ES-I3 (cell line): ENCODE results near the gene RABGAP1L.

Experiments used
- H3K36me3 ChIP-seq: 2 replicates; pipeline ENCODE4 v1.6.1; 2013; ENCODE audit warnings: mild to moderate bottlenecking, low read length, control low read depth, moderate library complexity; ENCODE audit not compliant: insufficient read depth
- H3K4me1 ChIP-seq: 2 replicates; pipeline ENCODE4 v1.6.1; 2013; ENCODE audit warnings: mild to moderate bottlenecking, control low read depth, low read length; ENCODE audit not compliant: insufficient read depth
- H3K9ac ChIP-seq: 2 replicates; pipeline ENCODE4 v1.6.1; 2013; ENCODE audit warnings: low read depth, mild to moderate bottlenecking, low read length, moderate library complexity
- H3K9me3 ChIP-seq: 2 replicates; pipeline ENCODE4 v1.6.1; 2013; ENCODE audit warnings: mild to moderate bottlenecking, low read length, moderate library complexity; ENCODE audit not compliant: control insufficient read depth, insufficient read depth

RABGAP1L gene

DNA sequence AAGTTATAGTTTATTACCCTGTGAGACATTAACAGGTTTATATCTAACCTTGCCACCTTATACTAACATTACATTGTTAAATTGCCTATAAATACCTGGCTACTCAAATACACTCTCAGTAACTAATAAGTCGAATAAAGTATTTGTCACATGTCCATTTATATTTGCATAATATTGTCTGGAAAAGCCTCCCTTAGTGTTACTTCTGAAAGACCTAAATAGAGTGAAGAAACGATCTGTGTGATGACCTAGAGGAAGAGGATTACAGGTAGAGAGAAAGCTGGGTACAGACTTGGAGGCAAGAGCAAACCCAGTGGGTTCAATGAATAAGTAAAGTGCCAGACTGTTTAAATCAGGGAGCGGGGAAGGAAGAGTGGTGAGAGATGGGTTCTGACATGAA, 837.7 kb downstream of the RABGAP1L start:
- Histone ChIP-seq H3K4me1 (peaks cover 4% of the 10 kb centered on the region; the same call in 1 of the 2 replicates), H3K9me3 (no peaks in the 10 kb centered on the region), H3K36me3 (no peaks in the 10 kb centered on the region), H3K9ac (no peak overlapping the region)

DNA sequence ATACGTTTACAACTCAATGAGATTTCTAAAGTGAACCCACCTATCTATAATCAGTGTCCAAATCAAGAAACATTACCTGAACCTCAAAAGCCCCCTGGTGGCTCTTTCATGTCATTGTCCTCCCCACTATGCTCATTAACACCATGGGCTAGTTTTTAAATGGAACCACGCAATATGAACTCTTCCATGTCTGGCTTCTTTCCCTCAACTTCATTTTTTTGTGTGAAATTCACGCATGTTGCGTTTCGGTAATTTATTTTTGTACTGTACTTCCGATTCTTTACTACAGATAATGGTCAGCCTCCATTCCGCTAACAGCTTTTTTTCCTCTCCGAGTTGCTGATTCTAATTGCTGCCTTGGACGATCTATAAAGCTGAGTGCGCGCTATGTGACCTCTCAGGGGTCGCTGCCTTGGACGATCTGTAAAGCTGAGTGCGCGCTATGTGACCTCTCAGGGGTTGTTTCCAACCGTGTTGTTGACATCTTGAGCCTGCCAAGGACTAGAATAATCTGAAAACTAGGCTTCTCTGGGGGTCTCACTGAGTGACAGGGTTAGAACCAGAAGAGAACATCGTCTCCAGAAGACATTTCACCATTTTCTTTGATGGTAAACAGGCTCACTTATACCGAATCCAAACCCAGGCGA, 839.4 kb downstream of the RABGAP1L start:
- Histone ChIP-seq H3K4me1 (peaks cover 10% of the 10 kb centered on the region), H3K36me3 (no peaks in the 10 kb centered on the region), H3K9me3 (no peaks in the 10 kb centered on the region), H3K9ac (peak overlapping the region; percentile 91)

DNA sequence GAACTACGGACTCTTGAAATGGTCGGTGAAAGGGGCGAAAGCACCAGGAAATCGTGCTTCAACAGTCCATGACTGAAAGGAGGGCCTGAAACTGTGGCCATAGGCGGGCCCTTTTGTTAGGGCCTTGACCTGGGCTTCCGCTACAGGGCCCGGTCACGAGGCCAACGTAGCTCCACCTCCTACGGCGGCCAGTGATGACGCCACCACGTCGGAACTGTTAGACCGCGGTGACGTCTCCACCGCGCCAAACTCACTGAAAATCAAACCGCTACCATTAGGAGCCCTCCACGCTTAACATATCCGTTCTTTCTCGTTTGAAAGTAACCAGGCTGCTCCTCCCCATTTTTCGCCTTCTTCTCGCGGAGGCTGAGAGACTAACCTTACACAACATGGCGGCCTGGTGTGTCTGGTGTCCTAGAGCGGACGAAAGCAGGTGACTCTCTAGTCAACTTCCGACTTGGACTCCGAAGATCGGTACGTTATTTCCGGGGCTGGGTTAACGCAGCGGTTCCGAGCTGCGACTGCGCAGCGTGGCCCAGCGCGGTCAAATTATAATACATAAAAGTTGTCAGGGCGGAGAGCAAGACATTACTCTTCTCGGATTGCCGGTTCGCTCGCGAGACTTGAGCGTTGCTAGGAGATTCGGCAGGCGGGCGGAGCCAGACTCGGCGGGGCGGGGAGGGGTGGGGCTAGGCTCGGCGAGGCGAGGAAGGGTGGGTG, 840.1 kb downstream of the RABGAP1L start:
- Histone ChIP-seq H3K9ac (peak overlapping the region; percentile 91), H3K4me1 (peaks cover 10% of the 10 kb centered on the region), H3K36me3 (no peaks in the 10 kb centered on the region), H3K9me3 (no peaks in the 10 kb centered on the region)

DNA sequence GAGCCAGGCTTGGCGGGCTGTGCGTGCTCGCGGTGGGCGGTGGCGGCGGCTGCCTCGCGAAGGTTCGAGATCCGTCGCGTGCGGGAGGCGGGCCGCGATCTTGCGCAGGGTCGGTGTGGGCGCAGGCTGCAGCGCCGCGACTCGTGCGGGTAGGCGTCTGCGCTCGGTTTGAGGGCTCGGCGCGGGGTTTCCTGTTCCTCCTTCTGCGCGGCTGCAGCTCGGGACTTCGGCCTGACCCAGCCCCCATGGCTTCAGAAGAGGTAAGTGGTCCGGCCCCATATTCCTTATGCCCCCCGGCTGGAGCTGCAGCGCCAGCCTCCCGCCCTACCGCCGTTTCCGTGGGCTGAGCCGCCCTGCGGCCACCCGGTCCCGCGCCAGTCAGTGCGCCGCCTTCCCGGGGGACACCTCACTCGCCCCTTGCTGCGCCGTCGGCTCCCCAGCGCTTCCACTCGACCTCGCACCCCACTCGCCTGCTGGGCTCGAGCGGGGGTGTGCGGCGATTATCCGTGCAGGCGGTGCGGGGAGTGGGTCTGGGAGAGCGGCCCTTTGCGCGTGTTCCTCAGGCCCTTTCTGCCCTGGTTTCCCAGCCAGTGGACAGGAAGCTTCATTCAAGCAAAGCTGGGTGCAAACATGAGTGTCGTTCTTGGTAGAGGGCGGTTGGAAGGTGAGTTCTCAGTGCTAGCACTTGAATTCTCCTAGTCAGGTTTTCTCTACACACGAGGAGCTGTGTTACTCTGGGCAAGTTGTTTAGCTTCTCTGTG, 840.8 kb downstream of the RABGAP1L start, which contains the start of gene CACYBP:
Gene CACYBP, plus strand, starts transcription at position 12 of the 761 bp plus-strand sequence. Its CDS starts 234 bp downstream, at position 246.
- Histone ChIP-seq H3K9ac (peak within 1 kb of the TSS; percentile 91), H3K9me3 (no peaks in the 10 kb centered on the region), H3K4me1 (peaks cover 10% of the 10 kb centered on the region), H3K36me3 (peaks cover 1% of the 10 kb centered on the region; the same call in 1 of the 2 replicates)

DNA sequence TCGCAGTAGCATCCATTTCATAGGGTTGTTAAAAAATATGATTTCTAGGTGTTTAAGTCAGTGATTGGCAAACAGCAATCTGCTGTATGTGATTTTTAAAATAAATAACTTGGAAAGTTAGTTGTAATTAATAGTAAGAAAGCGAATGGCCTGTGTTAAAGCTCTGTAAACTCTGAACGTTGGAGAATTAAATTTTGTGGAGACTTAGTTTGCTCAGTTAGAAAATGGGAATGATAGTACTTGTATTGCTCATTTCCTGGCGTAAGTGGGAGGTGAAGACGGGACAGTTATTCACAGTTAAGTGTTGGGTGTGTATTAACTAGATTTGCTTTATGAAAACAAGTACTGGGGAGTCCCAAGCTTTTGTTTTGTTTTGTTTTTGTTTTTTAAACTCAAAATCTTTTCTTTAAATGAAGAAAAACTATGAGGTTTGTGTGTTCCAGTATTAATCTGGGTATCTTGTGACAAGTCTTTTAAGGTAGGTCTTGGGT, 841.4 kb downstream of the RABGAP1L start:
- peaks cover 10% of the 10 kb centered on the region for H3K4me1 ChIP-seq

DNA sequence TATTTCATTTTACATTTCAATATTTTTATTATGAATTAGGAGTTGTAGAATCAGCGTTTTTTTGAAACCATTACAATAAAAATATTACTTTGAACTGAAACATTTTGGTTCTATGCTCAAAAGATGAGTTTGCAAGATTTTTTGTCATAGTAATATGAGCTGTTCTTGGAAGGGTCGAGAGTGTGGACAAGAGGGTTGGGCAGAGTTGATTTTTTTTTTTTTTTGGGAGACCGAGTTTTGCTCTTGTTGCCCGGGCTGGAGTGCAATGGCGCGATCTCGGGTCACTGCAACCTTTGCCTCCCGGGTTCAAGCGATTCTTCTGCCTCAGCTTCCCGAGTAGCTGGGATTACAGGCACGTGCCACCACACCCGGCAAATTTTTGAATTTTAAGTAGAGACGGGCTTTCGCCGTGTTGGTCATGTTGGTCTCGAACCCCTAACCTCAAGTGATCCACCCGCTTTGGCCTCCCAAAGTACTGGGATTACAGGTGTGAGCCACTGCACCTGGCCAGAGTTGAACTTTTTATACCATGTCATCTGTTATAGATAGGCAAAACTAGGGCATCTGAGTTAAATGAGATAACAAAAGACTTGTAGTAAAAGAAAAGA, 843.7 kb downstream of the RABGAP1L start:
- H3K36me3 ChIP-seq = peaks cover 13% of the 10 kb centered on the region
- H3K4me1 ChIP-seq = peaks cover 10% of the 10 kb centered on the region

More for the DNA sequence above, 841.4 kb downstream of the RABGAP1L start:
- peaks cover 6% of the 10 kb centered on the region; the same call in 1 of the 2 replicates for H3K36me3 ChIP-seq
- peak overlapping the region; percentile 91 for H3K9ac ChIP-seq
- no peaks in the 10 kb centered on the region for H3K9me3 ChIP-seq

DNA sequence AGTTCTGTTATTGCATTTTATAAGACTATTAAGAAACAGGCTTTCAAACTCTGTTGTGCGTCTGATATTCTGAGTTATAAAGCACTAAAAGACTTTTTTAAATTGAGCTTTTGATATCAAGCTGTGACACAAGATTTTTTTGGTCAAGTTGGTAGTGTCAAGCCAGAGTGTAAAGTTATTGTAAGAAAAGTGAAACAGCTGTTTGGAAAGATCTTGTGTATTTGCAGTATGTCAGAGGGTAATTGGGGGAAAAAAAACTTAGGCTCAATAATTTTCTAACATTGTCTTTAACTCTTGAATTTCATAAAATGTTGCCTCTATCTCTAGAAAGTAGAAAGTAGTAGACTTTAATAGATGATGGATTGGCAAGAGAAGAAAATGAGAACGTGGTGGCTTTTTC, 844.2 kb downstream of the RABGAP1L start:
- Histone ChIP-seq H3K9me3 (no peaks in the 10 kb centered on the region), H3K4me1 (peaks cover 10% of the 10 kb centered on the region; the same call in 1 of the 2 replicates), H3K9ac (no peak overlapping the region), H3K36me3 (peaks cover 16% of the 10 kb centered on the region)

More for the DNA sequence above, 843.7 kb downstream of the RABGAP1L start:
- H3K9ac ChIP-seq = no peak overlapping the region
- H3K9me3 ChIP-seq = no peaks in the 10 kb centered on the region

DNA sequence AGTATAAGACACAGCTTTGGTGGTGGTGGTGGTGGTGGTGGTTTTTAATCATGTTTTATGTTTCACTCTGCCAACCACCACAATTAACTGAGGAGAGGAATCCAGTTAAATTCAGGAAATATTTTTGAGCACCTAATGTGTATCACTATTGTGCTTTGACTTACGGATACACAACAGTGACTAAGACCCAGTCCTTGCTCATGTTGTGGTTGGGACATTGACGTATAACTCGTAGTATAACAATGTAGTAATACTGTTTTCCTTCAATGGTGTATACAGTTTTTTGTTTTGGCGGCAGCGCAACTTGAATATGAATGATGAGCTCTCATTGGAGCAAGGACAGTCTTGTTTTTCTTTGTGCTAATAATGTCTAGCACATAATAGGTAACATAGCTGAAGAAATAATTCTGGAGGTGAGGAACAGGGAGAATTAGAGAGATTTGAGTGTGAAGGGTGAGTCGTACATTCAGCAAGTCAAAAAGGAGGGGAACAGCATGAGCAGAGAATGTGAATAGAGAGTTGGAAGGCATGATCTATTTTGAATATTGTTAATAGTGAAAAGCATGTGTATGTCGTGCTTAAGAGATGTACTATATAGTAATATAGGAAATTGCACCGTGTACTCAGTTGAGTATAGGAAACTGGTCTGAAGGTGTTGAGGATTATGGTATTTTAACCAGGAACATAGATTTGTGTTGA, 845.9 kb downstream of the RABGAP1L start:
- peaks cover 22% of the 10 kb centered on the region for H3K36me3 ChIP-seq
- H3K9me3 ChIP-seq = no peaks in the 10 kb centered on the region

DNA sequence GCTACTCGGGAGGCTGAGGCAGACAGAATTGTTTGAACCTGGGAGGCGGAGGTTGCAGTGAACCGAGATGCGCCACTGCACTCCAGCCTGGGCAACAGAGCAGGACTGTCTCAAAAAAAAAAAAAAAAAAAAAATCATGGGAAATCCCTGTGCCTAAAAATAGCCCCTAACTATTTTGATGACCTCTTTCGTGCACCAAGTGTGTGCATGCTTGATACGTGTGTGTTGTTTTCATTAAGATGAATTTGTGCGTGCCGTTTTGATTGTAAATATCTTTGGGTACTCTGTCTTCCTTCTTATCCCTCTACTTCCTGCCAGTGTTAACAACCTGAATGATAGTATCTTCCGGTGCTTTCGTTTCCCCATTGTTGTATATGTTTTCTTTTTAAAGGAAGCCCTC, 850.2 kb downstream of the RABGAP1L start:
- no peak overlapping the region for H3K9ac ChIP-seq
- H3K36me3 ChIP-seq = peaks cover 26% of the 10 kb centered on the region
- no peaks in the 10 kb centered on the region for H3K4me1 ChIP-seq
- H3K9me3 ChIP-seq = no peaks in the 10 kb centered on the region

More for the DNA sequence above, 845.9 kb downstream of the RABGAP1L start:
- Histone ChIP-seq H3K9ac (no peak overlapping the region), H3K4me1 (peaks cover 10% of the 10 kb centered on the region; the same call in 1 of the 2 replicates)

DNA sequence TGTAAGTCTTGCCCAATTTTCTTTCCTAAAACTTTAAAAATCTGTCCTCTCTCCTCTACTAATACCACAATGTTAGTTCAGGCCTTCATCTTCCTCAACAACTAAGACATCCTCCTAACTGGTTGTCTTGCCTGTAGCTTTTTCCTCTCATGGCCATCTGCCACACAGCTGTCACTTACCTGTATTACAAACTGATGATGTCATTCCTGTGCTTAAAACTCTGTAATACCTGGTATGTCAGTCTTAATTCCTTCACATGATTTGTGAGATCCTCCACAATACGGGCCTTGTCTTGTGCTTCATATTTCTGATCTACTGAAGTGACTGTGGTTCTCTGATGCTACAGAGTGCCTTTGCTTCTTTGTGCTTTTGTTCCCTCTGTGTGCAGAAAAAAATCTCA, 854.1 kb downstream of the RABGAP1L start:
- Histone ChIP-seq H3K4me1 (no peaks in the 10 kb centered on the region), H3K9ac (no peak overlapping the region), H3K36me3 (peaks cover 10% of the 10 kb centered on the region), H3K9me3 (no peaks in the 10 kb centered on the region)

DNA sequence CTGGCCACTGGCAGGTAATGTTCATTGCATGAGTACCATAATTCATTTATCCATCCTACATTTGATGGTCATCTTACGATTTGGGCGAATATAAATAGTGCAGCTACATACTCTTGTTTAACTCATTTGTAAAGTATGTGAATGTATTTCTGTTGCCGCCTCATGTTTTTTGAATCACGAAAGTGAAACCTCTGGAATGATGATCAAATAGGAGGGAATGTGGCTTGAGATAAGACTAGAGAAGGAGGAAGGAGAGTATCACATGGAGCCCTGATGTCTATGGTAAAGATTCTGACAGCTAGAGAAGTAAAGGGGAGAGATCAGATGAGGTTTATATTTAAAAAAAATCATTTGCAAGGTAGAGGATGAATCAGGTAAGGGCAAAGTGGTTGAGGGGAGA, 855.9 kb downstream of the RABGAP1L start:
- peaks cover 4% of the 10 kb centered on the region; the same call in 1 of the 2 replicates for H3K36me3 ChIP-seq
- no peak overlapping the region for H3K9ac ChIP-seq
- H3K9me3 ChIP-seq = no peaks in the 10 kb centered on the region
- H3K4me1 ChIP-seq = no peaks in the 10 kb centered on the region

DNA sequence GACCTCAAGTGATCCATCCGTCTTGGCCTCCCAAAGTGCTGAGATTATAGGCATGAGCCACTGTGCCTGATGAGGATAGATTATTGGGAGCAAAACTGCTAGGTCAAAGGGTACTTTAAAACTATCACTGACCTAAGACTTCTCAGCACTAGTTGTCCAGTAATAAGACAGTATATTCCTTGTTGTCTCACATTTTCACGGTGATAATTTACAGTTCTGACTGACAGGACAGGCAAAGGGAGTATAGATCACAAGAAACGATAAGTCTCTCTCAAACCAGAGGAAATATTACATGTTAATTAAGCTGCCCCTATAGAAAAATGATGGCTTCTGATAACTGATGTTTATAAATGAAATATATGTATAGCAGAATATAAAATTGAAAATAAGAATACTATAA, 860.2 kb downstream of the RABGAP1L start:
- H3K36me3 ChIP-seq = no peaks in the 10 kb centered on the region
- no peaks in the 10 kb centered on the region for H3K9me3 ChIP-seq
- H3K9ac ChIP-seq = no peak overlapping the region
- H3K4me1 ChIP-seq = no peaks in the 10 kb centered on the region

DNA sequence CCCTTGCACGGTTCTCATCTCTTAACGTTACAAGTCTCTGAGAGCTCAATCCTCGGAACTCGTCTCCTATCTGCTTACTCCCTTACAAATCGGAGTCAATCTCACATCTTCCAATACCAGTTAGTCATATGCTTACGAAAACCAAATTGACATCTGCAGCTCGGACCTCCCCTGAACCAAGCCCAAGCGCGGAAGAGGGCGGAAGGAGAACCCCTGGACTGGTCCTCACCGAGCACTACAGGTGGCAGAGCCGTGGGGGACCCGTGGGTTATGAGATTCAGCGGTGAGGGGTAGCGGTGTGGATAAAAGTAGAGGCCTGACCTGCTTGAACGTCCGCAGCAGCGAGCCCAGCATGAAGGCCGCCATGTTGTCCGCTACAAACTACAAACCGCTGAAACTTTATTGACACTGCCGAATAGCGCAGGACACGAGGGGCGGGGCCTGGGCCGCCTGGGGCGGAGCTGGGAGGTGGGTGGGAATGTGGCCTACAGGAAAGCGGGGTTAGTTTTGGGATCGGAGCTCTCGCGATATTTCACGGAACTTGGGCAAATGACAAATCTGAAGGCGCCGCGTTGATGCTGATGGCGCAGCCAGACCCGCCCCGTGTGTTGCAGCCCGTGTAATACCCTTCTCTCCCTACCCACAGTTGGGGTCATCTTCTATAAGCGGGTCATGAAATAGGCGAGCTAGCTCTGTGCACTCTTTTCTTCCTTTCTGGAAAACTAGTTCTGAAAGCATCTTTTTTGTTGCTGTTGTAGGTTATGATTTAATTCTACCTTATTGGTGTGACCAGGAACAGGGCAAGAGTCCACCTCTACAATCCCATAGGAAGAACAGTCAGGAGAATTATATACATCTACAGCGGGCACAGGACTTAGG, 864.0 kb downstream of the RABGAP1L start, which contains the start of gene MRPS14:
Gene MRPS14, minus strand, starts transcription at position 383 of the 879 bp plus-strand sequence. Its CDS starts 17 bp downstream, at position 366.
- Histone ChIP-seq H3K4me1 (no peaks in the 10 kb centered on the region), H3K36me3 (no peaks in the 10 kb centered on the region), H3K9ac (peak within 1 kb of the TSS; percentile 99)

More for the DNA sequence above, 864.0 kb downstream of the RABGAP1L start, which contains the start of gene MRPS14:
- H3K9me3 ChIP-seq = no peaks in the 10 kb centered on the region
